Measurements from ENCODE around the gene EXOC4.

GRCh38 chr7:133353775-133354174 is 100.9 kb downstream of the EXOC4 start:
- TF ChIP-seq GATA2 (IDR thresholded peaks at IDR 0.05; ENCODE audit: low read depth, low read length), result no peak
- no peak for TF ChIP-seq GATA3 (IDR thresholded peaks at IDR 0.05; ENCODE audit: low read depth, low read length)

Data from SH-SY5Y (cell line).